ENCODE measurements around the gene NANP.

- TF ChIP-seq, protein P1, sequence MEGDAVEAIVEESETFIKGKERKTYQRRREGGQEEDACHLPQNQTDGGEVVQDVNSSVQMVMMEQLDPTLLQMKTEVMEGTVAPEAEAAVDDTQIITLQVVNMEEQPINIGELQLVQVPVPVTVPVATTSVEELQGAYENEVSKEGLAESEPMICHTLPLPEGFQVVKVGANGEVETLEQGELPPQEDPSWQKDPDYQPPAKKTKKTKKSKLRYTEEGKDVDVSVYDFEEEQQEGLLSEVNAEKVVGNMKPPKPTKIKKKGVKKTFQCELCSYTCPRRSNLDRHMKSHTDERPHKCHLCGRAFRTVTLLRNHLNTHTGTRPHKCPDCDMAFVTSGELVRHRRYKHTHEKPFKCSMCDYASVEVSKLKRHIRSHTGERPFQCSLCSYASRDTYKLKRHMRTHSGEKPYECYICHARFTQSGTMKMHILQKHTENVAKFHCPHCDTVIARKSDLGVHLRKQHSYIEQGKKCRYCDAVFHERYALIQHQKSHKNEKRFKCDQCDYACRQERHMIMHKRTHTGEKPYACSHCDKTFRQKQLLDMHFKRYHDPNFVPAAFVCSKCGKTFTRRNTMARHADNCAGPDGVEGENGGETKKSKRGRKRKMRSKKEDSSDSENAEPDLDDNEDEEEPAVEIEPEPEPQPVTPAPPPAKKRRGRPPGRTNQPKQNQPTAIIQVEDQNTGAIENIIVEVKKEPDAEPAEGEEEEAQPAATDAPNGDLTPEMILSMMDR (conservative IDR thresholded peaks at IDR 0.05; ENCODE audit: low read depth, low read length): no peak
- no peak for TF ChIP-seq EZH2 (IDR thresholded peaks at IDR 0.05; ENCODE audit: borderline replicate concordance, low read depth, low read length, poor library complexity, severe bottlenecking)
These were observed 56.5 kb downstream of the NANP start for GRCh38 chr20:25567286-25567685.

Measured in A673 (cell line).